Heart left ventricle (tissue), 13 donors: ENCODE measurements around the gene SRD5A3.

Source experiments
- CTCF ChIP-seq, 12 donors: fragments of 200-600 bp; sonication (generic) in 4 of 12; IDR thresholded peaks; one replicate each; pipeline versions ENCODE4 v1.5.0 to v1.8.0; 2018 to 2022; ENCODE audit warnings: antibody characterized with exemption in 12 of 12, mild to moderate bottlenecking in 5 of 12
- POLR2A ChIP-seq, 2 donors: fragments of 450-650 bp; IDR thresholded peaks; one replicate each; pipeline ENCODE4 v1.6.1; 2017; ENCODE audit warnings: antibody characterized with exemption in 2 of 2, mild to moderate bottlenecking in 2 of 2, moderate library complexity in 2 of 2
- donor health status: ischemic (EF 13 %, LVEDD 7.1; RV severe dilation, severe dysfunction).
- donor health status: DM: no; HTN: yes; CAD: no.
- donor health status: DM: no; HTN: no; CAD: no.
- donor health status: ischemic (EF 25% LVEDD 6.9; RV normal size, moderate dysfunction).
- donor health status: ischemic (EF 25% LVEDD 5.7; RV mildly dilated, moderate dysfunction).
- donor health status: ischemic (EF 35%, LVEDD 5.7; RV mildly dilated, moderate dysfunction).
- donor health status: nonischemic (EF 11% LVEDD 7.7; RV severe dilation, severe dysfunction).
- donor health status: DM: yes; HTN: yes; CAD: no.
- donor health status: PGD.
- donor health status: ischemic (EF 29% LVEDD 5.4; RV normal size, mild dysfunction).
- donor health status: nonischemic (EF 23%, LVEDD 6.1; RV moderate dilation, normal function).

- no peak for TF ChIP-seq CTCF (IDR thresholded peaks at IDR 0.05)
- TF ChIP-seq POLR2A (IDR thresholded peaks at IDR 0.05) = no peak
These were observed 52.9 kb downstream of the SRD5A3 start for GRCh38 chr4:55398966-55399365.
